ENCODE data around the gene RNF157.

GRCh38 chr17:76223802-76224201 lies 16.5 kb downstream of the RNF157 start:
- TF ChIP-seq CTCF (IDR thresholded peaks at IDR 0.05; ENCODE audit: insufficient read depth, low read length) (no peak), POLR2AphosphoS5 (IDR thresholded peaks at IDR 0.05; ENCODE audit: low read depth) (no peak), GABPA (IDR thresholded peaks at IDR 0.05; ENCODE audit: low read depth) (no peak), REST (IDR thresholded peaks at IDR 0.05; ENCODE audit: insufficient replicate concordance, low read depth) (no peak), SPI1 (IDR thresholded peaks at IDR 0.05; ENCODE audit: borderline replicate concordance, low read depth) (no peak)

Measured in HL-60 (cell line).